Measurements from ENCODE around the gene GPC6.

GPC6 gene

GRCh38 chr13:93878675-93879074, 652.1 kb downstream of the GPC6 start:
- H3K36me3 ChIP-seq (ENCODE audit: insufficient read depth, low read depth, low read length): no peaks in the 10 kb centered on the region
- H3K9me3 ChIP-seq (ENCODE audit: insufficient read depth, low read depth, low read length): no peaks in the 10 kb centered on the region
- H3K27me3 ChIP-seq (ENCODE audit: insufficient read depth, low read length): no peaks in the 10 kb centered on the region
- H3K4me3 ChIP-seq (ENCODE audit: low read length): no peak overlapping the region
- H3K4me1 ChIP-seq (ENCODE audit: insufficient read depth, low read length): no peaks in the 10 kb centered on the region
- no peak overlapping the region for H3K27ac ChIP-seq (ENCODE audit: low read length)
- H3K9ac ChIP-seq (ENCODE audit: low read depth, low read length): no peak overlapping the region

GRCh38 chr13:93881411-93881810, 654.8 kb downstream of the GPC6 start:
- H3K27me3 ChIP-seq (ENCODE audit: insufficient read depth, low read length): no peaks in the 10 kb centered on the region
- H3K4me3 ChIP-seq (ENCODE audit: low read length): no peak overlapping the region
- no peaks in the 10 kb centered on the region for H3K36me3 ChIP-seq (ENCODE audit: insufficient read depth, low read depth, low read length)
- H3K9ac ChIP-seq (ENCODE audit: low read depth, low read length): no peak overlapping the region
- no peak overlapping the region for H3K27ac ChIP-seq (ENCODE audit: low read length)
- no peaks in the 10 kb centered on the region for H3K4me1 ChIP-seq (ENCODE audit: insufficient read depth, low read length)
- H3K9me3 ChIP-seq (ENCODE audit: insufficient read depth, low read depth, low read length): no peaks in the 10 kb centered on the region

GRCh38 chr13:93882086-93882651, 655.6 kb downstream of the GPC6 start:
- H3K4me1 ChIP-seq (ENCODE audit: insufficient read depth, low read length): no peaks in the 10 kb centered on the region
- no peak overlapping the region for H3K9ac ChIP-seq (ENCODE audit: low read depth, low read length)
- H3K36me3 ChIP-seq (ENCODE audit: insufficient read depth, low read depth, low read length): no peaks in the 10 kb centered on the region
- H3K4me3 ChIP-seq (ENCODE audit: low read length): no peak overlapping the region
- H3K9me3 ChIP-seq (ENCODE audit: insufficient read depth, low read depth, low read length): no peaks in the 10 kb centered on the region
- no peak overlapping the region for H3K27ac ChIP-seq (ENCODE audit: low read length)
- no peaks in the 10 kb centered on the region for H3K27me3 ChIP-seq (ENCODE audit: insufficient read depth, low read length)

GRCh38 chr13:93889430-93889951, 662.9 kb downstream of the GPC6 start:
- Histone ChIP-seq H3K4me1 (ENCODE audit: insufficient read depth, low read length) (no peaks in the 10 kb centered on the region), H3K27ac (ENCODE audit: low read length) (no peak overlapping the region), H3K27me3 (ENCODE audit: insufficient read depth, low read length) (no peaks in the 10 kb centered on the region)

GRCh38 chr13:93899981-93900380, 673.4 kb downstream of the GPC6 start:
- Histone ChIP-seq H3K4me1 (ENCODE audit: insufficient read depth, low read length) (no peaks in the 10 kb centered on the region), H3K9ac (ENCODE audit: low read depth, low read length) (no peak overlapping the region), H3K9me3 (ENCODE audit: insufficient read depth, low read depth, low read length) (no peaks in the 10 kb centered on the region), H3K4me3 (ENCODE audit: low read length) (no peak overlapping the region), H3K27ac (ENCODE audit: low read length) (no peak overlapping the region), H3K36me3 (ENCODE audit: insufficient read depth, low read depth, low read length) (no peaks in the 10 kb centered on the region), H3K27me3 (ENCODE audit: insufficient read depth, low read length) (no peaks in the 10 kb centered on the region)

More at GRCh38 chr13:93889430-93889951, 662.9 kb downstream of the GPC6 start:
- Histone ChIP-seq H3K9ac (ENCODE audit: low read depth, low read length) (no peak overlapping the region), H3K9me3 (ENCODE audit: insufficient read depth, low read depth, low read length) (no peaks in the 10 kb centered on the region), H3K36me3 (ENCODE audit: insufficient read depth, low read depth, low read length) (no peaks in the 10 kb centered on the region), H3K4me3 (ENCODE audit: low read length) (no peak overlapping the region)

- no peaks in the 10 kb centered on the region for H3K27me3 ChIP-seq (ENCODE audit: insufficient read depth, low read length)
- no peak overlapping the region for H3K4me3 ChIP-seq (ENCODE audit: low read length)
- no peak overlapping the region for H3K27ac ChIP-seq (ENCODE audit: low read length)
- no peak overlapping the region for H3K9ac ChIP-seq (ENCODE audit: low read depth, low read length)
- H3K36me3 ChIP-seq (ENCODE audit: insufficient read depth, low read depth, low read length): no peaks in the 10 kb centered on the region
- H3K4me1 ChIP-seq (ENCODE audit: insufficient read depth, low read length): no peaks in the 10 kb centered on the region
- H3K9me3 ChIP-seq (ENCODE audit: insufficient read depth, low read depth, low read length): no peaks in the 10 kb centered on the region
Observed at GRCh38 chr13:93900731-93901130, 674.1 kb downstream of the GPC6 start.

- H3K27ac ChIP-seq (ENCODE audit: low read length): no peak overlapping the region
- H3K9me3 ChIP-seq (ENCODE audit: insufficient read depth, low read depth, low read length): no peaks in the 10 kb centered on the region
- no peak overlapping the region for H3K9ac ChIP-seq (ENCODE audit: low read depth, low read length)
- H3K36me3 ChIP-seq (ENCODE audit: insufficient read depth, low read depth, low read length): no peaks in the 10 kb centered on the region
- no peaks in the 10 kb centered on the region for H3K27me3 ChIP-seq (ENCODE audit: insufficient read depth, low read length)
- H3K4me1 ChIP-seq (ENCODE audit: insufficient read depth, low read length): no peaks in the 10 kb centered on the region
- H3K4me3 ChIP-seq (ENCODE audit: low read length): no peak overlapping the region
Observed at GRCh38 chr13:93903909-93904308, 677.3 kb downstream of the GPC6 start.

GRCh38 chr13:93915269-93915809, 688.7 kb downstream of the GPC6 start:
- Histone ChIP-seq H3K27me3 (ENCODE audit: insufficient read depth, low read length) (no peaks in the 10 kb centered on the region), H3K4me3 (ENCODE audit: low read length) (no peak overlapping the region), H3K27ac (ENCODE audit: low read length) (no peak overlapping the region), H3K9me3 (ENCODE audit: insufficient read depth, low read depth, low read length) (no peaks in the 10 kb centered on the region), H3K9ac (ENCODE audit: low read depth, low read length) (no peak overlapping the region), H3K36me3 (ENCODE audit: insufficient read depth, low read depth, low read length) (no peaks in the 10 kb centered on the region), H3K4me1 (ENCODE audit: insufficient read depth, low read length) (no peaks in the 10 kb centered on the region)

GRCh38 chr13:93922063-93922855, 695.7 kb downstream of the GPC6 start:
- H3K27me3 ChIP-seq (ENCODE audit: insufficient read depth, low read length): no peaks in the 10 kb centered on the region
- H3K9me3 ChIP-seq (ENCODE audit: insufficient read depth, low read depth, low read length): no peaks in the 10 kb centered on the region
- H3K36me3 ChIP-seq (ENCODE audit: insufficient read depth, low read depth, low read length): no peaks in the 10 kb centered on the region
- no peak overlapping the region for H3K9ac ChIP-seq (ENCODE audit: low read depth, low read length)
- H3K4me1 ChIP-seq (ENCODE audit: insufficient read depth, low read length): no peaks in the 10 kb centered on the region
- no peak overlapping the region for H3K4me3 ChIP-seq (ENCODE audit: low read length)
- no peak overlapping the region for H3K27ac ChIP-seq (ENCODE audit: low read length)

GRCh38 chr13:93925990-93926389, 699.4 kb downstream of the GPC6 start:
- H3K27me3 ChIP-seq (ENCODE audit: insufficient read depth, low read length): no peaks in the 10 kb centered on the region
- no peak overlapping the region for H3K9ac ChIP-seq (ENCODE audit: low read depth, low read length)
- H3K9me3 ChIP-seq (ENCODE audit: insufficient read depth, low read depth, low read length): no peaks in the 10 kb centered on the region
- no peaks in the 10 kb centered on the region for H3K4me1 ChIP-seq (ENCODE audit: insufficient read depth, low read length)
- no peaks in the 10 kb centered on the region for H3K36me3 ChIP-seq (ENCODE audit: insufficient read depth, low read depth, low read length)
- H3K4me3 ChIP-seq (ENCODE audit: low read length): no peak overlapping the region
- no peak overlapping the region for H3K27ac ChIP-seq (ENCODE audit: low read length)

GRCh38 chr13:93926425-93926824, 699.8 kb downstream of the GPC6 start:
- no peaks in the 10 kb centered on the region for H3K9me3 ChIP-seq (ENCODE audit: insufficient read depth, low read depth, low read length)
- H3K27me3 ChIP-seq (ENCODE audit: insufficient read depth, low read length): no peaks in the 10 kb centered on the region
- H3K27ac ChIP-seq (ENCODE audit: low read length): no peak overlapping the region
- H3K36me3 ChIP-seq (ENCODE audit: insufficient read depth, low read depth, low read length): no peaks in the 10 kb centered on the region
- no peak overlapping the region for H3K9ac ChIP-seq (ENCODE audit: low read depth, low read length)
- H3K4me1 ChIP-seq (ENCODE audit: insufficient read depth, low read length): no peaks in the 10 kb centered on the region
- H3K4me3 ChIP-seq (ENCODE audit: low read length): no peak overlapping the region

- Histone ChIP-seq H3K4me3 (ENCODE audit: low read length) (no peak overlapping the region), H3K27me3 (ENCODE audit: insufficient read depth, low read length) (no peaks in the 10 kb centered on the region), H3K4me1 (ENCODE audit: insufficient read depth, low read length) (no peaks in the 10 kb centered on the region), H3K9ac (ENCODE audit: low read depth, low read length) (no peak overlapping the region), H3K9me3 (ENCODE audit: insufficient read depth, low read depth, low read length) (no peaks in the 10 kb centered on the region), H3K27ac (ENCODE audit: low read length) (no peak overlapping the region), H3K36me3 (ENCODE audit: insufficient read depth, low read depth, low read length) (no peaks in the 10 kb centered on the region)
Observed at GRCh38 chr13:93927431-93927830, 700.8 kb downstream of the GPC6 start.
